Measurements from ENCODE around the gene C17orf113. TPM values are rescaled to one million over a fixed set of nuclear protein-coding genes. Genes with fewer than 3 reads are reported as not detected.

The C17orf113 gene
- total RNA-seq, 2 donors from 2014 or later = 0.33 to 0.93 TPM

DNA sequence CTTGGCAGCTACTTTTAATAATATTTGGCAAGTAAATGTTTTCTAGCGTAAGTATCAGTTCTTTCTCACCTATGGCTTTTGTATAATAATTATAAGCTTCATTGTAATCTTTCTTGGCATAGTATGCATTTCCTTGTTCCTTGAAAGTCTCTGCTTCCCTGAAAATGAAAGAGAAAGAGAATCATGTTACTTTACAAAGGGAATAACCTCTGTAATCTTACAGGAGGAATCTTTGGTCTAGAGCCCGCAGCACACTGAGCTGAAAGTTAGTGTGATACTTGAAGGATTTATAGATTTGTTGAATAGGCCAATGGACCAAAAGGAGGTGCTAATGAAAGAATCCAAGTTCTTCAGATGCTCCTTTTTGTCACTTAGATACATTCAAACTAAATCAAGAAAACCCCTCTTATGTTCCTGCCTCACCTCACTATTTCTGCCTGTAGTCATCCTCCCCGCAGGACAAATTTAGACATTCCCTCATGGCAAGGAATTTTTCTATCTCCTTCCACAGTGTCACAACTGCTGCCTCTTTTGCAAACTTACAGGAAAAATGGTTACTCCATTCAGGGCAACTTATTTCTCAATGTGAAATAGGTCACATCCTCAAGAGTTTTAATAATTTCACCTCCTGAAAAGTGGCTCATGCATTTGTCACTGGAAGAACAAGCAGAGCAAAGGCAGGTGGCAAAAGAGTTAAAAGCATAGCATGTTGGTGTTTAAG, 49.8 kb downstream of the C17orf113 start:
- DNase-seq (ENCODE audit: low spot score) = no peak
- intact Hi-C loops (cut with DNase I) = no loop called here

DNA sequence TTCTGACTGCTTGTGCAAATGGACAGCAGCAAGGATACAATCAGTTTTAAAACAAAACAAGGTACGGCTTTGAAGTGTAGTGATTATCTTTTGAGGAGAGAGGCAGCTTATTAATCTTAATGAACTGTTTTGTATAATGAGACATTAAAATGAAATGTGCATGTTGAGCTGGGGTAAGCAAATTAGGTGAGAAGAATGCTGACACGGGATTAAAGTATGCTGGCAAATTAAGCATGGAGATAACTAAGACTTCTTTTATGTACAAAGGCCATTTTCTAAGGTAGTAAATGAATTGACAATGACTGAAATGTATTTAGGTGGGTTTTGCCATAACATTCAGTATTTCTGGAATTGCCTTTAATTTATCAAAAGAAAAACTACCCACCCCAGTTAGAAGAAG, 51.9 kb downstream of the C17orf113 start:
- intact Hi-C loops (cut with DNase I) = no loop called here
- no peak for DNase-seq (ENCODE audit: low spot score)

DNA sequence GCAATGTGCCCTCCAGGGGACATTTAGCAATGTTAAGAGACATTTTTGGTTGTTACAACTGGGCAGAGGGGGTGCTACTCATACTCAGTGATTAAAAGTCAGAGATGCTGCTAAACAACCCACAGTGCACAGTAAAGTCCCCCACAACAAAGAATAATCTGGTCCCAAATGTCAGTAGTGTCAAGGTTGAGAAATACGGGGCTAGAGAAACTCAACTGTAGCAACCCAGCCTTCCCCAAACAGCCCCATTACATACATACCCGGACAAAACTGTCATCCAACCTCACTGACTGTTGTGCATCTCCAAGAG, 53.6 kb downstream of the C17orf113 start:
- DNase-seq (ENCODE audit: low spot score) = no peak

DNA sequence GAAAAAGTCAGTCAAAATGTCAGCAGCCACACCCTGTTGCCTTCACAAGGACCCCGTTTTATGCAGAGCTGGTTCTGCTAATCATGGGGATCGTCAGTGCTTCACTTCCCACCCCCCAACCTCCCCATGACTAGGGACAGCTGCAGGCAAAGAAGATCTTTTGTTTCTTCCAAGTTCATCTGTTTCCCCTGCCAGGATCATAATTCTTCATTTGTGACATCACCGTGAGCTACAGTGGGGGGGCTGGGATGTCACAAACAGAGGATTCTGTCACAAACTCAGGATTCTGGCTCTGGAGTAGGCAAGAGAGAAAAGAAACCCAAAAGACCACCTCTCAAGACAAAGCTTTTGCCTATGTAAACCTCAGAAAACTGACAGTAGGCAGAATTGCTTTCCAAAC, 57.8 kb downstream of the C17orf113 start:
- DNase-seq (ENCODE audit: low spot score) = no peak
- intact Hi-C loops (cut with DNase I) = no loop called here

More for the DNA sequence above, 53.6 kb downstream of the C17orf113 start:
- intact Hi-C loops (cut with DNase I) = no loop called here

DNA sequence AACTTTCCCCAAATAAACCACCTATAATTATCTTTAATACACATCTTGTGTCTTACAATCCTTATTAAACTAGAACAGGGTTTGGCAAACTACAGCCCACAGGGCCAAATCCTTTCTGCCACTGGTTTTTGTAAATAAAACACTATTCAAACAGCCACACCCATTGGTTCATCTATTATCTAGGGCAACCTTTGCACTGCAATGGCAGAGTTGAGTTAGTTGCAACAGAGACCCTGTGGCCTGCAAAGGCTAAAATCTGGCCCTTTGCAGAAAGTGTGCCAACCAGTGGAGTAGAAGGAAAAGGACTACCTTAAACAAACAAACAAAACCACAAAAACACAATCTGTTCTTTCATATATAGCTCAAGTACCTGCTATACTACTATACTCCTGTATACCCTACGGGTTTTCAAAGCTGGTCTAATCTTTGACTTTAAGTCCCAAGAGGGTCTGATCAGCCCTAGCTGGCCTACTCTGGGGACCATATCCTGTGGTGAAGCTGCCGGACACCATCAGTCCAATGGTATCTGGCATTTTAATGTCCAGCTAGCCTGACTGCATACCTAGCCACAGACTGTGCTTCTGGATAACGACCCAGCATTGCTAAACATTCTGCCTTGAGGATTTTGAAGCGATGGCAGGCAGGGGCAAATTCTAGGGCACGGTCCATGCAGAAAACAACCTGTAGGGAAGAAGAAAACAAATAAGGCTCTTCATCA, 60.5 kb downstream of the C17orf113 start:
- intact Hi-C loops (cut with DNase I) = no loop called here
- DNase-seq (ENCODE audit: low spot score) = no peak

DNA sequence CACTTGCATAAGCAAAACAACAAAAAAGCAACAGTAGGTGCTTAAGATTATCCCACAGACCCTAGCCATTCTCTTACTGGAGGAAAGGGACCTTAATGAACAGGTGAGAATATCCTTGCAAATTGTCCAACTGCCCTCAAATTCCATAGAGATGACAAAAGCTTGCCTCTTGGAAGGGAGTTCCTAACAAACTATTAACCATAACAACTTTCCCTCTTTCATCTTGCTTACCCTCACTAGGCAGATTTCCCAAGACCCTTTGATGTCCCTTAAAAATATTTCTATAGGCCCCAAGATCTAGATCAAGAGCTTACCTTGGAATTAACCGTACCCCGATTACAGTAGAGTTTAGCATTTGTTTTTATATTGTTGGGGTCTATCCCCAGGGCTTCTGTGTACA, 62.0 kb downstream of the C17orf113 start:
- DNase-seq (ENCODE audit: low spot score) = no peak
- intact Hi-C loops (cut with DNase I) = no loop called here

Other genes with a start within 250 kb of the C17orf113 start
- gene P3H4, start 238.7 kb downstream of the C17orf113 start, total RNA-seq = 10 to 100 TPM; 10.1 to 12.1 TPM
- 100 to 1,000 TPM in 1 of 2 donors, 10 to 100 TPM in 1; 91.3 to 134 TPM for gene FKBP10, start 237.6 kb downstream of the C17orf113 start, total RNA-seq
- gene NT5C3B, start 214.4 kb downstream of the C17orf113 start, total RNA-seq = 10 to 100 TPM; 49.1 to 61.8 TPM
- gene KLHL10, start 212.8 kb downstream of the C17orf113 start, total RNA-seq = under 1 TPM; 0.32 to 0.43 TPM
- 10 to 100 TPM; 10.9 to 12.1 TPM for gene KLHL11, start 185.2 kb downstream of the C17orf113 start, total RNA-seq
- gene ACLY, start 131.7 kb downstream of the C17orf113 start, total RNA-seq = 100 to 1,000 TPM in 1 of 2 donors, 10 to 100 TPM in 1; 97.5 to 101 TPM
- 1 to 10 TPM in 1 of 2 donors, under 1 TPM in 1; 0.74 to 1.2 TPM for gene ODAD4, start 120.0 kb downstream of the C17orf113 start, total RNA-seq
- gene CNP, start 83.8 kb downstream of the C17orf113 start, total RNA-seq = 10 to 100 TPM; 53.6 to 53.9 TPM
- 10 to 100 TPM; 57.0 TPM for gene DNAJC7, start 33.2 kb downstream of the C17orf113 start, total RNA-seq
- gene NKIRAS2, start 30.5 kb downstream of the C17orf113 start, total RNA-seq = 10 to 100 TPM; 28.3 TPM
- gene ZNF385C, start 47.9 kb upstream of the C17orf113 start, total RNA-seq = under 1 TPM; 0.19 to 0.23 TPM
- gene DHX58, start 62.1 kb upstream of the C17orf113 start, total RNA-seq = 10 to 100 TPM in 1 of 2 donors, 1 to 10 TPM in 1; 9.9 to 13.0 TPM
- 10 to 100 TPM; 19.1 to 25.1 TPM for gene KAT2A, start 70.8 kb upstream of the C17orf113 start, total RNA-seq
- gene HSPB9, start 72.2 kb upstream of the C17orf113 start, total RNA-seq = not detected
- gene RAB5C, start 104.4 kb upstream of the C17orf113 start, total RNA-seq = 100 to 1,000 TPM; 116 to 122 TPM
- gene KCNH4, start 130.5 kb upstream of the C17orf113 start, total RNA-seq = under 1 TPM; 0.23 to 0.33 TPM
- not detected for gene HCRT, start 134.9 kb upstream of the C17orf113 start, total RNA-seq
- 10 to 100 TPM; 14.5 to 16.6 TPM for gene GHDC, start 143.9 kb upstream of the C17orf113 start, total RNA-seq
- 10 to 100 TPM; 88.6 to 96.3 TPM for gene STAT5B, start 225.8 kb upstream of the C17orf113 start, total RNA-seq
- gene STAT5A, start 237.9 kb upstream of the C17orf113 start, total RNA-seq = 10 to 100 TPM; 30.7 to 37.6 TPM